ENCODE measurements around the gene BLACAT1.
A peak's percentile ranks its signal among the peaks of the same experiment; 100 is the strongest.

BLACAT1 gene

GRCh38 chr1:205456868-205457745 lies 1.3 kb upstream of the BLACAT1 start:
- DNase-seq: no peak

GRCh38 chr1:205456383-205456867 lies 580 bp upstream of the BLACAT1 start:
- no peak for DNase-seq

GRCh38 chr1:205454903-205455335 lies 926 bp downstream of the BLACAT1 start:
- DNase-seq: no peak

- no peak for DNase-seq
Observed at GRCh38 chr1:205453466-205453865, 2.4 kb downstream of the BLACAT1 start.

- no peak for DNase-seq
Observed at GRCh38 chr1:205452933-205453332, 2.9 kb downstream of the BLACAT1 start.

- DNase-seq: no peak
Observed at GRCh38 chr1:205452364-205452763, 3.5 kb downstream of the BLACAT1 start.

- DNase-seq: no peak
Observed at GRCh38 chr1:205451759-205452164, 4.1 kb downstream of the BLACAT1 start.

GRCh38 chr1:205451202-205451601 lies 4.6 kb downstream of the BLACAT1 start:
- DNase-seq: no peak

- DNase-seq: no peak
Observed at GRCh38 chr1:205450448-205450847, 5.4 kb downstream of the BLACAT1 start.

- no peak for DNase-seq
Observed at GRCh38 chr1:205449750-205450443, 5.9 kb downstream of the BLACAT1 start.

GRCh38 chr1:205449254-205449749 lies 6.5 kb downstream of the BLACAT1 start:
- DNase-seq: no peak

- no peak for DNase-seq
Observed at GRCh38 chr1:205448540-205449253, 7.1 kb downstream of the BLACAT1 start.

GRCh38 chr1:205447457-205448341 lies 8.1 kb downstream of the BLACAT1 start:
- DNase-seq: no peak

- DNase-seq: peak in 2 of 56 donors; percentile 15 to 45
Observed at GRCh38 chr1:205446828-205447227, 9.0 kb downstream of the BLACAT1 start.

- no peak for DNase-seq
Observed at GRCh38 chr1:205445646-205445935, 10.3 kb downstream of the BLACAT1 start.

GRCh38 chr1:205444931-205445645 lies 10.8 kb downstream of the BLACAT1 start:
- DNase-seq: peak in 48 of 56 donors; percentile 18 to 91 (median 70)

- peak in 4 of 56 donors; percentile 29 to 39 (median 32) for DNase-seq
Observed at GRCh38 chr1:205444300-205444930, 11.4 kb downstream of the BLACAT1 start.

- DNase-seq: no peak
Observed at GRCh38 chr1:205443585-205444299, 12.1 kb downstream of the BLACAT1 start.
